Myocyte (in vitro differentiated cells): ENCODE data around the gene CCDC187. TPM values are rescaled to one million over a fixed set of nuclear protein-coding genes. Genes with fewer than 3 reads are reported as not detected.

Source experiments
- DNase-seq: peaks from one replicate; pipeline ENCODE4 v3.0.0-alpha.2; 2012; ENCODE audit warnings: low read depth
- total RNA-seq: library from RNA; depleted of rRNA; stranded (reverse); fragments of >200 nt; gene quantifications from 2 replicates; pipeline ENCODE4 v1.2.3, GENCODE V29; 2014

The CCDC187 gene
- total RNA-seq, 1 donor from 2014 or later, result not detected

DNA sequence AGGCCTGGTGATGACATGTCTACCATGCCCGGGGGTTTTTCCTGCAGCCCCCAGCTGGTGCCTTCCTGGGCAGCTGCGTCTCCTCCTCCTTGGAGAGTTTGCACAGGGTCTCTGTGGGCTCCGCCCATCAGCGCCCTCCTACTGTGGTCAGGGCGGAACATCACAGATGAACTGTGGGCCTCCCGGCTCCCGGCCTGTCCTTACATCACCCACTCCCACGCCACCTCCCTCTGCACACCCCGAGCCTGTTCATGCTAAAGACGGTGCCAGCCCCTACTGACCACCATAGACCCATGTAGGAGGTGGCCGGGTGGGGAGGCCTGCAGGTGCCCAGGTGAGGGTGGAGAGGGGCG is 36.0 kb upstream of the CCDC187 start:
- DNase-seq, result no peak

DNA sequence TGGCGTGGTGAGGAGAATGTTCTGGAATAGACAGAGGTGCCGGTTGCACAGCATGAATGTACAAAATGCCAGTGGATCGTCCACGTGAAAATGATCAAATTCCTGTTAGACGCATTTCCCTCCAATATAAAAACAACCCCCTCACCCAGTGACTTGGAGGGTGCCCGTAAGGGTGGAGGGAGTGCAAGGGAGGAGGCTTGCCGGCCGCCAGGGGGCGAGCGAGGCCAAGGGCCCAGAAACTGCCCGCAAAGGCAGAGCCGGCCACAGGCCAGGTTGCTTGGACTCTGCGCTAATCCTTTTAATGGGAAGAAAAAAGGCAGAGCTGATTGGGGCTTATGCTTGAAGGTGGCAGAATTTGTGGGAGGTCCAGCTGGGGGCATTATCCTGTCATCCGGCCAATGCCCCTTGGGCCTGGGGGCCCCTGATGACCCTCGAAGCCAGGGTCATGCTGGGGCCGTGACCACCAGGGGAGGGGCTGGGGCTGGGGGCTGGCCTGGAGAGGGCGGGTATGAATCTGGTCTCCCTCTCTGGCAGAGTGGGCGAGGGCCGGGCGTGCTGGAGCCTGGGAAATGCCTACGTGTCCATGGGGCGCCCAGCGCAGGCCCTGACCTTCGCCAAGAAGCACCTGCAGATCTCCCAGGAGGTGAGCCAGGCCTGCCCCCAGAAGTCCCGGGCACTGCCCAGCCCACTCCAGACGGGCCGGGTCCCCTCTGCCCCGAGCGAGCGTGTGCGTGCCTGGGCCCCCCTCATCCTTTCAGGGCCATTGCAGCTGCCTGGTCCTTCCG is 35.5 kb upstream of the CCDC187 start:
- peak; percentile 60 for DNase-seq

DNA sequence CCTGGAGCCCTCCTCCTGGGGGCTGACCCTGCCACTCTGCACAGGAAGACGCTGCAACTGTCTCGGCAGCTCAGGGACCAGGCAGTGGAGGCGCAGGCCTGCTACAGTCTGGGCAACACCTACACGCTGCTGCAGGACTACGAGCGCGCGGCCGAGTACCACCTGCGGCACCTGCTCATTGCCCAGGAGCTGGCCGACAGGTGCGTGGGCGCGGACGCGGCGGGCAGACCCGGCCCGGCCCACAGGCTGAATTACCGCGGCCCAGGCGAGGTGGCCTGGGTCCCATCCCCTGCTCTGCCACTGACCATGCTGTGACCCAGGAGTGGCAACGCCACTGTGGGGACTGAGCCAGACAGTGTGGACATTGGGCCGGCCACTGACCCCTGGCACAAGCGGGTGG is 34.6 kb upstream of the CCDC187 start:
- DNase-seq, result no peak

DNA sequence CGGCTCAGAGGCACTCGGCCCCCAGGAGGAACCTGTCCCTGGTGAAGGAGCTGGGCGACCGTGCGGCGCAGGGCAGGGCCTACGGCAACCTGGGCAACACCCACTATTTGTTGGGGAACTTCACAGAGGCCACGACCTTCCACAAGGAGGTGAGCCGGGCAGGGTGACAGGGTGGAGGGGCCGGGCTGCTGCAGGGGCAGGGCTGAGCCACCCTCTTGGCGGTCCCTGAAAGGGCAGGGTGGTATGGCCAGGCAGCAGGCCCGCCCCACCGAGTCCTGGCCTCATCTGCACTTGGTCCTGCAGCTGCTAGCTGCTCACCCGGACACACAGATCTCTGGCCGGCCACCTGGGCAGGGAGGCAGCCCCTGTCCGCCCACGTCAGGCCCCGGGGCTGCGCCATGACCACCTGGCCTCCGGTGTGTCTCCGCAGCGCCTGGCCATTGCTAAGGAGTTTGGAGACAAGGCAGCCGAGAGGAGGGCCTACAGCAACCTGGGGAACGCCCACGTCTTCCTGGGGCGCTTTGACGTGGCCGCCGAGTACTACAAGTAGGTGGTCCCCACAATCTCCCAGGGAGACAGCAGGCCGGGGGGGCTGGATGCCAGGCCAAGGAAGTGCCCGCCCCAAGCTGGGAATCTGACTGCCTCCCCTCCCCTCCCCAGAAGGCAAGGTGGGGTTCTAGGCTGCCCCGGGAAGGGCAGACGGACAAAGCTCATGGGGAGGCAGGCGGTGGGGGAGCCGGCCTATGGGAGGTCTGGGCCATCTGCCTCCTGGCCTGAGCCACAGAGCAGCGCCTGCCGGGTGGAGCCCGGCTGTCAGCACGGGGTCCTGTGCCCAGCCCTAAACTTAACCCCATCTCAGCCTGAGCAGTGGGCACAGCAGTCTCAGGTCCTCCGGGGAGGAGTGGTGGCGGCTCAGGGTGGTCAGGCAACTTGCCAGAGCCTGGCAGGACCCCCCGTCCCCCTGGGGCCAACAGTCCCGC is 33.8 kb upstream of the CCDC187 start:
- DNase-seq, result no peak

DNA sequence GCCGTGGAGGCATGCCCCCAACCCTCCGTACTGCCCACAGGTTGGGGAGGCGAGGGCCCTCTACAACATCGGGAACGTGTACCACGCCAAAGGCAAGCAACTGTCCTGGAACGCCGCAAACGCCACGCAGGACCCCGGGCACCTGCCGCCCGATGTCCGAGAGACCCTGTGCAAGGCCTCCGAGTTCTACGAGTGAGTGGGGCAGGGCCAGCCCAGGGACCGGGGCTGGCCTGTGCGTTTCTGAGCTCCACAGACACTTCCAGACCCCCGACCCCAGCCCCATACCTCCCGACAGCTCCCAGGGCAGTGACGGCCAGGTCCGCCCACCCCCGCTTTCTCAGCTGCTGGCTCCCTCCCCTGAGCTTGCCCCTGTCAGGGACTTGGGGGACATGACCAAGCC is 33.0 kb upstream of the CCDC187 start:
- no peak for DNase-seq

DNA sequence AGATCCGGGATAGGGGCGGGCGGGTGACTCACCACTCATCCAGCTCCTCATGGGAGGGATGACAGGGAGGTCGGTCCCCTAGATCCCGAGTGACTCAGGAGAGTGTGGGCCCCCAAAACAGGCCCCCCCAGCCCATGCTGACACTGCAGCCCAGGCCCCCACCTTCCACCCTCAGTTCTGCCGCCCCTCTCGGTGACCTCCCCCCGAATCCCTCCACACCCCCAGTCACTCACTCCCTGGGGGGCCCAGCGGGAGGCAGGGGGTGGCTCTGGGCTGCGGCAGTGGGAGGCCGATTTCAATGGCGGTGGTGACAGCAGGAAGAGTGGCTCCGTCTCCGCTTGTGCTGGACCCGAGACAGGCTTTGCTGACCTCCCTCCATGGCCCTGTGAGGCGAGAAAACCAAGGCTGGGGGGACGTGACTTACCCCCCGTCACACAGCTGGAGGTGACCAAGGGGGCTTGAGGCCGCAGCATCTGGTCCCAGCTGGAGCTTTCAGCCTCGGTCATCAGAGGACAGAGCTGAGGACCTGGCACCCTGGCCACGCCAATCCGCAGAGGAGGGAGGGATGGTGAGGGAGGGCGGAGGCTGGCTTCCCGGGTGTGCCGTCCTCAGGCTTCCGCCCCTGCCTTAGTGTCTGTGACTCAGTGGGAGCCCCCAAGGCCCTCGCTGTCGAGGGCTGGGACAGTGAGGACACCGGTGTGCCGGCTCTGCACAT is 32.4 kb upstream of the CCDC187 start:
- DNase-seq, result no peak

DNA sequence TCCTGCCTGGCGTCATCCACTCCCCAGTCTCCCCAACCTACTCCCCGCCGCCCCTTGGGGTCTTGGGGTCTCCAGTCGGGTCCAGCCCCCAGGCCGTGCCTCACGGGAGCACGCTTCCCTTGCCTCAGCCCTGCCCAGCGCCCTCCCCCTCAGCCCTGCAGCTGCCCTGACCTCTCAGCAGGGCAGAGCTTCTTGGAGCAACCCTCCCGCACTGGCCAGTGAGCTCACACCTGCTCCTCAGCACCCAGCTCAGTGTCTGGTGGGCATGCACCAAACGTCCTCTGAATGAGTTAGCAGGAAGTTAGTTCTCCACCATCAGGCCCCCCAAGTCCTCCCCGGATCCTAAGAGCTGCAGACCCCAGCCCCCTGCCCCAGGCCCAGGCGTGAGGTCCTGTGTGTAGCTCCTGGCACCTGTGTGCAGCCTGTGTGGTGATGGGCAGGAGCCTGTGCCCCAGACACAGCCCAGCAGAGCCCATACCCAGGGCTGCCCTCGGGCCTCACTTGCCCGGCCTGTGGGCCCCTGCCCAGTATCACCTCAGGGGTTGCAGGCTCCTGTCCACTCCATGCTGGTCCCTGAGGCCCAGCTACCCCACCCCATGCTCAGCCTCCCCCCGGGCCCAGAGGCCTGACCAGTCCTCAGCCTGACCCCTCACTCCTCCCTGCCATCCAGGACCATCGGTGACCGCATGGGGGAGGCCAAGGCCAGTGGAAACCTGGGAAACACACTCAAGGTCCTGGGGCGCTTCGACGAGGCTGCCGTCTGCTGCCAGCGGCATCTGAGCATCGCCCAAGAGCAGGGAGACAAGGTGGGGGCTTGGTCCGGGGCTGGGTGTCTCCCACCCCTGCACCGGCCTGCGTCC is 31.6 kb upstream of the CCDC187 start:
- peak; percentile 56 for DNase-seq

DNA sequence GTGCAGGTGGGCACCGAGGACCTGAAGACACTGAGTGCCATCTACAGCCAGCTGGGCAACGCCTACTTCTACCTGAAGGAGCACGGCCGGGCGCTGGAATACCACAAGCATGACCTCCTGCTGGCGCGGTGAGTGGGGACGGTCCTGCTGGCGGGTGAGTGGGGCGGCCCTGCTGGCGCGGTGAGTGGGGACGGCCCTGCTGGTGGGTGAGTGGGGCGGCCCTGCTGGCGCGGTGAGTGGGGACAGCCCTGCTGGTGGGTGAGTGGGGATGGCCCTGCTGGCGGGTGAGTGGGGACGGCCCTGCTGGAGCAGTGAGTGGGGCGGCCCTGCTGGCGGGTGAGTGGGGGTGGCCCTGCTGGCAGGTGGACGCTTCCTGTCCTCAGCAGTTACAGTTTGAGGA is 30.6 kb upstream of the CCDC187 start:
- DNase-seq, result no peak

DNA sequence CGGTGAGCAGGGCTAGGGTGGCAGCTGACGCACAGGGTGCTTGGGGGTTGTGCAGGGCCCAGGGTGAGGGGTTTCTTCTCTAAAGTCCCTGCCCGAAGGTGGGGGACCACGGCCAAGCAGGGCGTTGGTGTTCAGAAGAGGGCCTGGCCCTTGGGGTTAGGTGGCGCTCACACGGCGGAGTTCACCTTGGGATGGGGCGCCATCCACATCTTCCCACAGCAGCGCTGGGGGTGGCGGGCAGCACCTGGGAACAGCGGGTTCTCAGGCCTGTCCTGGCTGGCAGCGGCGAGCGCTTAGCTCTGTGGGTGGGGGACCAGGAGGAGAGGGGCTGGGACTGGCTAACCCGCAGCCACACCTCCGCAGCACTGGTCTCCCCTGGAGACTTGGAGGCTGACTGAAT is 29.6 kb upstream of the CCDC187 start:
- DNase-seq, result no peak

DNA sequence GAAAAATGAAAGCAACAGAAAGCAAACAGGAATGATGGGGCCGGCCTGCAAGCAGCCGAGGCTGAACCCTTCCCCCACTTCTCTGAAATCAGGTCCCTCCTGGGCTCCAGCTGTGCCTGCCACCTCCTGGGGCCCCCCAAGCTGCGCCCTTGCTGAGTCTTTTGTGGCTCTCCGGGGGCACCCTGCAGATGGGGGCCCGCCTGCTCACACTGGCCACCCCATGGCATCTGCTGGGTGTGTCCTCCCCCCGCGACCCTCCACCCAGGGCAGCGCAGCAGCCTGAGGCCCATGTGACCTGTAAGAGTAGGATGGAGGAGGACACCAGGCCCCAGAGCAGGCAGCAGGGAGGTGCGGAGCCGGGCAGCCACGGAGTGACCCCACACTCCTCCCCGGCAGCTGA is 29.2 kb upstream of the CCDC187 start:
- DNase-seq, result no peak

DNA sequence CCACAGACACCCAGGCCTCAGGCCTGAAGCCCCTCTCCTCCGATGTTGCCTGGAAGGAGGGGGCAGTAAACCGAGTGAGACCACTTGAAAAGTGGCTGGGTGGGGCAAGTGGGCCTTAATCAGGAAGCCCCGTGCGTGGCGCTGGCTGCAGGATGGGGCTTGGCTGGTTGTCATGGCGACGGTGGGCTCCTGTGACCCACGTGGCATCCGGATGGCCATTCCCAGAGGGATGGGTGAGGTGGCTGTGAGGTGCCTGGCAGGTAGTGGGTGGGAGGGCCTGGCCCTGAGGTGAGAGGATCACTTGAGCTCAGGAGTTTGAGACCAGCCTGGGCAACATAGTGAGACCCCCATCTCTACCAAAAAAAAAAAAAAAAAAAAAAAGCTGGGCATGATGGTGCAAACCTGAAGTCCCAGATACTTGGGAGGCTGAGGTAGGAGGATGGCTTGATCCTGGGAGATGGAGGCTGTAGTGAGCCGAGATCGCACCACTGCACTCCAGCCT is 28.6 kb upstream of the CCDC187 start:
- DNase-seq, result no peak

DNA sequence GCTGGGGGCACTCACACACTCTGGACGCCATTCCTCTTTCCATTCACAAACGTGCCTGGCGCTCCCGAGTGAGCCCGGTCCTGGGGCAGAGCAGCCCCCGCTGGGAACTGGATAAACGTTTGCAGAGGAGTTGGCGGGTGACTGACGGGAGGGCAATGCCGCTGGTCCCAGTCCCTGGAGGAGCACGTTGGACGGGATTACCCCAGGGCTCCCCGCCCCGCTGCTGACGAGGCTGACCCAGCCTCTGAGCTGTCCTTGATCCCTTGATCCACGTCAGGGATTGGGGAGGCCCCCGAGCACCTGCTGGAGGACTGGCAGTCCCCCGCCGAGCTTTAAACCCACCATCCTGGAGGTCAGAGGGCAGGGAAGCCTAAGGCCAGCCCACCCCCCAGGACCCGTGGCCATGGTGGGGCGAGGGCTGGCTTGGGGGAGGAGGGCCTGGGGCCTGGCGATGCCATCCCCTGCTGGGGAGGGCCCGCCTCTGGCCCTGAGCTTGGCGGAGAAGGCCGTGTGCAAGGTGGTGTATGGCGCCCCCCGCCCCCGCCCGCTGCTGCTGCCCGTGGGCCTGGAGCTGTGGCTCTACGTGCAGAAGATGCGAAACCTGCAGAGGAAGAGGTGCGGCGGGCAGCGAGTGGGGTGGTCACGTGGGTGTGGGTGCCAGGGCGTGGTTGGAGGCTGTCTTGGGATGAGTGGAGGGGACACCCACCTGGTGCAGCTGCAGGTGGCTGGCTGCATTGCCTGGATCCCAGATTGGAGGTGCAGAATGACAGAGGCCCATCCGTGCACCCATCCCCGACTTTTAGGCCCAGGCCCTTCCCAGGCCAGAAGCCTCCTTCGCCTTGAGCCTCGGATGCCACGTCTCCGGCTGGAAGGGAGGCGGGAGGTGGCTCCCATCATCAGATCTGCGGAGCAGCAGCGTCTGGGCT is 27.9 kb upstream of the CCDC187 start:
- no peak for DNase-seq

DNA sequence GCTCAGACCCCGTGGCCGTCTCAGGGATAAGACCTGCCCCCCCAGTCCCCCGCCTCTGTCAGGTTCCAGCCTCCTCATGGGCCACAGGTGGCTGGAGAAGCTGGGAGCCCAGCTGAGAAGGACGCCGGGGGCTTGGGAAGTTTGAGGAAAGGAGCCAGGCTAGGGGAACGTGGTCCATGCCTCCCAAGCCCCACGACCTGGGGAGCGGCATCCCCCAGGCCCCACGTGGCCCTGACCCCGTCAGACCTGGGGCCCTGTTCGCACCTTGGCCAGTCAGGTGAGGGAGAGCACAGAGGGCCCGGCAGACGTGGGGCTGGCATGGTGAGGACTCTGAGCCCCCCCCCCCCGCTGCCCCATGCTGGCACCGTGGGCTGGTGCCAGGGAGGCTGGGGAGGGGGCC is 27.1 kb upstream of the CCDC187 start:
- no peak for DNase-seq

DNA sequence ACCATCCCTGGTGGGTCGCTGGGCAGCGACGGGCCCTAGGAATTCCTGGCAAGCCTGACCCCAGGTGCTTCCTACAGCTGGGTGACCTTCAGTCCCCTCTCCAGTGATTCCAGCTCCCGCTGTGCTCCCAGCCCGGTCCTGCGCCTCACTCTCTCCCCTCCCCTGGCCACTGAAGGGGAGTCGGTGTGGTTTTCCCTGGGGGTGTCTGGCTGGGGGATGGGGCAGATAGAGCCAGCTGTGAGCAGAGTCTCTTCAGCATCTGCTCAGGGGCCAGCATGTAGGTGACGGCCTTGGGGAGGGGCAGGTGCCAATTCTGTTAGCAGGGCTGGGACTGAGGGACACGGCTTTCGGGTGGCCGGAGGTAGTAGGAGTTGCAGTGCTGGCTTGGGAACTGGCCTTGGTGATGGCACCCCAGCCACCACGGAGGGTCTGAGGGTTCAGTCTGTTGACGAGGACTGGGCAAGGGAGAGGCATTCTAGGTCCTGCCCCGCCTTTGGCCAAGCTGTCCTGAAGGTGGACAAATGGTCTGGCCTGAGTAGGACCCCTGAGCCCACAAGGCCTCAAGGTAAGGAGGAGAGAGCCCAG is 26.6 kb upstream of the CCDC187 start:
- DNase-seq, result no peak

DNA sequence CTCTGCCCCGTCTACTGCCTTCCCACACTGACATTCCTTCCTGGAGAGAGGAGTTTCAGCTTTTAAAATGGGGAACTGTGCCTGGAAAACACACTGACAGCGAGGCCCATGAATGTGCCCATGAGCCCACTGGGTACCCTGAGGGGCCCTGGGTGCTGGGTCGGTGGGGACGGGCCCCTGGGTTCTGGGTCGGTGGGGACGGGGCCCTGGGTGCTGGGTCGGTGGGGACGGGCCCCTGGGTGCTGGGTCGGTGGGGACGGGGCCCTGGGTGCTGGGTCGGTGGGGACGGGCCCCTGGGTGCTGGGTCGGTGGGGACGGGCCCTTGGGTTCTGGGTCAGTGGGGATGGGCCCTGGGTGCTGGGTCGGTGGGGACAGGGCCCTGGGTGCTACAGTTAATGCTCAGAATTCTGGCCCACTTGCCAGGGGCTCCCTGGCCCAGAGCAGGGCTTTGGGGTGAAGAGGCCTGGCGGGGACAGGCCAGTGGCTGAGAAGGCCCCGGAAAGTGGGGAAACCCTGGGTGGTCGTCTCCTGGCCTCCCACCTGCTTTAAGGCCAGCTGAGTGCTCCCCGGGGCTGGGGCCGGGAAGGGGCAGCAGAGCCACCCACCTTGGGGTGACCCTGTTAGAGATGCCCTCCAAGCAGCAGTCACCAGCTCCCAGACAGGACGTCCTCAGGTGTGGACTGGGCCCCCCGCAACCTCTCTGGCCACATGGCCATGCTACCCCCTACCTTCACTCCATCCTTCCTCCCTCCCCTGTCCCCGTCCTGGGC is 25.9 kb upstream of the CCDC187 start:
- no peak for DNase-seq

DNA sequence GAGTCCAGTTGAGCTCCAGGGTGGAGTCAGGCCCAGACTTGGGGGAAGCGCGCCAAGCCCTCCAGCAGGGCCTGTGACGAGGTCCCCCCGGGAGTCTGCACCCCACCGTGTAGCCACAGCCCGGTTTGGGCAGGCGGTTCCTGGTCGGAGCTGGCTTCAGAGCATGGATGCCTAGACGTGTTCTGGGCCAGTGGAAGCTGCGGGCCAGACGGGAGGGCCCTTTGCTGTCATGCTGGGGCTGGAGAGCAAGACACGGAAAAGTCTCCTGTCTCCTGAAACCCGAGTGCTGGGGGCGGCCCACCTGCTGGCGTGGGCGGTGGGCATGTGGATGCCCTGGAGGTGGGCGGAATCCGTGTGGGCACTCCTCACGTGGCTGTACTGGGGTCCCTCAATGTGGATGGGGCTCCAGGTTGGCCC is 25.3 kb upstream of the CCDC187 start:
- DNase-seq, result no peak

DNA sequence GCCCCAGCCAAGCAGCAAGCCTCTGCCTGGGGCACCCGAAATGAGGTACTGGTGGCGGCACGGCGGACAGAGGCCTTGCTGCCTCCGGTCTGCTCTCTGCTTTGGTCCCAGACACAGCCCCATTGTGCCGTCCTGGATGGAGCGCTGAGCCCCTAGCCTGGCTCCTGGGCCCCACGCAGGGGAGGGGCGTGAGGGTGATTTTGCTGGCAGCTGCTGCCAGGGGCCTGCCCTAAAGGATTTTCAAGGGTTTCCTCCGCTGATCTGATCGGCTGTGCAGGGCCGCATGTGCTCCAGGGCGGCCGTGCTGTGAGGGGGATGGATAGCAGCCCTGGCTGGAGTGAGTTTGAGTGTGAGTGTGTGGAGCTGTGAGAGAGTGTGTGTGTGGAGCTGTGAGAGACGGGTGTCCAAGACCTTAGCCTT is 24.7 kb upstream of the CCDC187 start:
- DNase-seq, result peak; percentile 46

DNA sequence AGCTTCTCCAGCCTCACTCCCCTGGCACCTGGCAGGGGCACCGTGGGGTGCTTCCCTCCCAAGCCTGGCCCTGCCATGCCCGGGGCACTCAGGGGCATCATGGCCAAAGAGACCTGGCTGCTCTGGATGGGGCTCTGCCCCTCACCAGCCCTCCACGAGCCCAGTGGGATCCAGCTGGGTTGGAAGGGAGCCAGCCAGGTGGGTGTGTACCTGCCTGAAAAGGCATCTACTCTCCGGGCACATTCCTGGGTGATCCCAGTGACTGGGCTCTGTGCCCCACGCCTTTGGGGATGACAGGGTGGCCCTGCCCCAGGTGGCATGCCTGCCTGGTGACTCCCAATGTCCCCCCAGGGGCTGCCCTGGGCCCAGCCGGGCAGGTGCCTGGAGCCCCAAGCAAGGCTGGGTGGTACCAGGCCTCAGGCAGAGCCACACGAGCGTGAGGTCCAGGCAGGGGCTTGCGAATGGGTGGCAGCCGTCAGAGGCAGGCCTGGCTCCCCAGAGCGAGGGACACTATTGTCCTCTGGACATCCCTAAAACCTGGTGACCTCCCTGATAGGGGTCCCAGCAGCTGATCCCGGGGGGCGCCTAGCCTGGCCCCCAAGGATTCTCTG is 24.2 kb upstream of the CCDC187 start:
- DNase-seq, result no peak
